SU-DHL-6 (cell line): Measurements from ENCODE around the gene TPST1.
"Not testable (repeated sequence)": the region's sequence is repeated elsewhere in the genome, so short reads cannot be mapped to it uniquely, and the experiment has no call there.

Experiments
- H2AFZ ChIP-seq: fragments of 200-600 bp; sonication (generic); 2 replicates; pipeline ENCODE4 v1.6.1; 2014; ENCODE audit warnings: low read depth, mild to moderate bottlenecking, moderate library complexity, mixed read lengths, antibody characterized with exemption, low read length; ENCODE audit not compliant: severe bottlenecking
- H3F3A ChIP-seq: fragments of 200-600 bp; shearing (Covaris generic); 2 replicates; pipeline ENCODE4 v1.6.0; 2016; ENCODE audit warnings: antibody characterized with exemption, mild to moderate bottlenecking; ENCODE audit not compliant: insufficient read depth
- H3K27ac ChIP-seq: fragments of 200-600 bp; sonication (generic); 2 replicates; pipeline ENCODE4 v1.5.1; 2016; ENCODE audit warnings: low read depth, mild to moderate bottlenecking, low read length, moderate library complexity, mixed read lengths
- H3K27me3 ChIP-seq: fragments of 200-600 bp; sonication (generic), shearing (Covaris generic); 2 replicates; pipeline ENCODE4 v1.6.0; 2014; ENCODE audit warnings: mild to moderate bottlenecking, low read length
- H3K36me3 ChIP-seq: fragments of 200-600 bp; sonication (generic); 2 replicates; pipeline ENCODE4 v1.6.1; 2014; ENCODE audit warnings: mild to moderate bottlenecking, low read length, mixed read lengths
- H3K4me2 ChIP-seq: fragments of 300-600, 200-600 bp; shearing (Covaris generic), sonication (generic); 2 replicates; pipeline ENCODE4 v1.6.0; 2014; ENCODE audit warnings: low read length, low read depth, mild to moderate bottlenecking; ENCODE audit not compliant: poor library complexity, severe bottlenecking
- H3K4me3 ChIP-seq: fragments of 200-600 bp; sonication (generic); 2 replicates; pipeline ENCODE4 v1.5.1; 2014; ENCODE audit warnings: antibody characterized with exemption, low read length, mild to moderate bottlenecking, mixed read lengths; ENCODE audit not compliant: insufficient read depth, poor library complexity, severe bottlenecking
- H3K79me2 ChIP-seq: fragments of 200-600 bp; sonication (generic); 2 replicates; pipeline ENCODE4 v1.6.1; 2014; ENCODE audit warnings: mild to moderate bottlenecking, low read length, moderate library complexity; ENCODE audit not compliant: insufficient read depth
- H3K9ac ChIP-seq: fragments of 200-600 bp; sonication (generic); 2 replicates; pipeline ENCODE4 v1.7.0; 2014; ENCODE audit warnings: mild to moderate bottlenecking, low read length
- H3K9me2 ChIP-seq: fragments of 200-600 bp; sonication (generic); replicated peaks from 2 replicates; pipeline ENCODE4 v1.6.1; 2014; ENCODE audit warnings: low read length; ENCODE audit not compliant: insufficient read depth
- H3K9me3 ChIP-seq: fragments of 200-600 bp; sonication (generic); 2 replicates; pipeline ENCODE4 v1.6.1; 2014; ENCODE audit warnings: low read length, mixed read lengths; ENCODE audit not compliant: insufficient read depth
- H4K20me1 ChIP-seq: fragments of 200-600 bp; sonication (generic); 2 replicates; pipeline ENCODE4 v1.6.1; 2014; ENCODE audit warnings: low read depth, mild to moderate bottlenecking, antibody characterized with exemption, low read length, moderate library complexity, mixed read lengths
- EZH2phosphoT487 ChIP-seq: fragments of 200-600 bp; sonication (generic), shearing (Covaris generic); conservative IDR thresholded peaks from 2 replicates; pipeline ENCODE4 v1.6.1; 2018; ENCODE audit warnings: mild to moderate bottlenecking, antibody characterized with exemption, low read length, moderate library complexity, mixed read lengths
- TF ChIP-seq, protein P1 (sequence below): fragments of 200-600 bp; sonication (generic); IDR thresholded peaks from one replicate; pipeline ENCODE4 v1.5.1; 2017; ENCODE audit warnings: antibody characterized with exemption, mild to moderate bottlenecking, low read length, moderate library complexity; ENCODE audit not compliant: insufficient read depth, poor library complexity, severe bottlenecking

TPST1 gene

DNA sequence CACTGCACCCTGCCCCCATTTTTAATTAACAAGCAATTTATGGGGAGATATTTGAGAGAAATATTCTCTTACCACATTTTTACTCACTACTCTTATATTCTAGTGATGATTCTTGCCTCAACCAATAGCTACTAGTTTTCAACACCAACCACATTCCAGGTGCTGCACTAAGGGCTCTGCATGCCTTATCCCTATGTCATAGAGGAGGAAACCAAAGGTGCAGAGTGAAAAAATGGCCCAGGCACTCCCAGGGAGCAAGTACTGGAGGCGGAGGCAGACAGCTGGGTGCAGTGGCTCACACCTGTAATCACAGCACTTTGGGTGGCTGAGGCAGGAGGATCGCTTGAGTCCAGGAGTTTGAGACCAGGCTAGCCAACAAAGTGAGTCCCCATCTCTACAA is 35.5 kb upstream of the TPST1 start:
- H3K4me2 ChIP-seq, result no peak overlapping the region
- H3K9me2 ChIP-seq, result no peaks in the 10 kb centered on the region
- H3K79me2 ChIP-seq, result no peaks in the 10 kb centered on the region
- no peak overlapping the region for H2AFZ ChIP-seq
- no peak overlapping the region for H3K4me3 ChIP-seq
- no peaks in the 10 kb centered on the region for H3K9me3 ChIP-seq
- no peaks in the 10 kb centered on the region for H3K36me3 ChIP-seq
- no peaks in the 10 kb centered on the region for H4K20me1 ChIP-seq
- no peak overlapping the region for H3K9ac ChIP-seq
- no peak overlapping the region for H3K27ac ChIP-seq
- no peaks in the 10 kb centered on the region for H3K27me3 ChIP-seq
- no peaks in the 10 kb centered on the region for H3F3A ChIP-seq
- TF ChIP-seq EZH2phosphoT487, result no peak
- TF ChIP-seq, protein P1, sequence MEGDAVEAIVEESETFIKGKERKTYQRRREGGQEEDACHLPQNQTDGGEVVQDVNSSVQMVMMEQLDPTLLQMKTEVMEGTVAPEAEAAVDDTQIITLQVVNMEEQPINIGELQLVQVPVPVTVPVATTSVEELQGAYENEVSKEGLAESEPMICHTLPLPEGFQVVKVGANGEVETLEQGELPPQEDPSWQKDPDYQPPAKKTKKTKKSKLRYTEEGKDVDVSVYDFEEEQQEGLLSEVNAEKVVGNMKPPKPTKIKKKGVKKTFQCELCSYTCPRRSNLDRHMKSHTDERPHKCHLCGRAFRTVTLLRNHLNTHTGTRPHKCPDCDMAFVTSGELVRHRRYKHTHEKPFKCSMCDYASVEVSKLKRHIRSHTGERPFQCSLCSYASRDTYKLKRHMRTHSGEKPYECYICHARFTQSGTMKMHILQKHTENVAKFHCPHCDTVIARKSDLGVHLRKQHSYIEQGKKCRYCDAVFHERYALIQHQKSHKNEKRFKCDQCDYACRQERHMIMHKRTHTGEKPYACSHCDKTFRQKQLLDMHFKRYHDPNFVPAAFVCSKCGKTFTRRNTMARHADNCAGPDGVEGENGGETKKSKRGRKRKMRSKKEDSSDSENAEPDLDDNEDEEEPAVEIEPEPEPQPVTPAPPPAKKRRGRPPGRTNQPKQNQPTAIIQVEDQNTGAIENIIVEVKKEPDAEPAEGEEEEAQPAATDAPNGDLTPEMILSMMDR, result no peak

DNA sequence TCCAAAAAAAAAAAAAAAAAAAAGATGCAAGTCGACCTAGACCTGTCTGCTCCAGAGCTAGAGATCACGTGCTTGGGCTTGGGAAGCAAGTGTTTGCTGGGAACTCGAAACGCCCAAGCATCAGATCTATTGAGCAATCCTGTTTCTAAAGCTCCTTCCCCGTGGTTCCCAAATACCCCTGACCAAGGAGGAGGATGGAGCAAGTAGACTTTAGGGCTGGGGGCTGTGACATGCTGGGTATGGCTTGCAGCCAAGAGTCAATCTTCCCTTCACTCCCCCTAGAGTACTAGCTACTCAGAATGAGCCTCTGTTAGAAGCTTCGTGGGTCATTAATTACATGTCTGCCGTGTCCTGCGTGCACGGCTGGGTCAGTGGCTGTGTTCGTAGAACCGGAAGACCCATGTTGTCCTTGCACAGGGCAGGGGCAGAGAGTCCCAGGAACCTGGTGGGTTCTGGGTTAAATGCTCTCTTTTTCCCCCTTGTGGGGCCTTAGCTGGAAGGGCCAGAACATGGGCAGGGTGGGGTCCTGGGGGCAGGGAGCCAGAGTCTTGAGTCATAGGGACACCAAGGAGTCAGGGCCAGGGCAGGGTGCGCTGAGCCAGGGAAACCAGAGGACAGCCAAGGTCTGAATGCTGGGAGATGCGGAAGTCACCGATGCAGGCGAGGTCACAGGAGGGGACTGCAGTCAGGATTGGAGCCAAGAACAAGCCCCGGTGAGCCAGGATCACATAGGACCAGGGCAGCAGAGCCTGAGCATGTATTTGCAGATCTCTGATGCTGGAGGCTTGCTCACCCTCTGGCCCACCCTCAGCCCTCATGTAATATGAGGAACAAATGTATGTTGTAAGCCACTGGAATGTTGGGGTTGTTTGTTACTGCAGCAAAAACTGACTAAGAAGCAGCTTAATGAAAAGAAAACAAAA is 34.6 kb upstream of the TPST1 start:
- Histone ChIP-seq H3K36me3 (no peaks in the 10 kb centered on the region), H3K9ac (no peak overlapping the region), H3K4me2 (no peak overlapping the region)

DNA sequence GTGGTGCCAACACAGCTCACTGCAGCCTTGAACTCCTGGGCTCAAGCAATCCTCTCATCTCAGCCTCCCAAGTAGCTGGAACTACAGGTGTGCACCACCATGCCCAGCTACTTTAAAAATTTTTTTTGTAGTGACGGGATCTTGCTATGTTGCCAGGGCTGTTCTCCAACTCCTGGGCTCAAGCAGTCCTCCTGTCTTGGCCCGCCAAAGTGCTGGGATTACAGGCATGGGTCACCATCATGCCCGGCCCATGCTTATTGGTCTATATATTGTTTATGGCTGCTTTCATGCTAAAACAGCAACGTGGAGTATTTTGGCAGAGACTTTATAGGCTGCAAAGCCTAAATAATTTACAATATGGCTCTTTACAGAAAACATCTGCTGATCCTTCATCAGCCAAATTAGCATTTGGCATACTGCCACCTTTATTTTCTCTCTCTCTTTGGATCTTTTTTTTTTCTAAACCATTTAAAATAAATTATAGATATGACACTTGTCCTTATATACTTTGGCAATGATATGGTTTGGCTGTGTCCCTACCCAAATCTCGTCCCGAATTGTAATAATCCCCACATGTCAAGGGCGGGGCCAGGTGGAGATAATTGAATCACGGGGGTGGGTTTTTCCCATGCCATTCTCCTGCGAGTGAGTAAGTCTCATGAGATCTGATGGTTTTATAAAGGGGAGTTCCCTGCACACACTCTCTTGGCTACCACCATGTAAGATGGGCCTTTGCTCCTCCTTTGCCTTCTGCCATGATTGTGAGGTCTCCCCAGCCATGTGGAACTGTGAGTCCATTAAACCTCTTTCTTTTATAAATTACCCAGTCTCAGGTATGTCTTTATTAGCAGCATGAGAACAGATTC is 32.4 kb upstream of the TPST1 start:
- not testable (repeated sequence) for H3K36me3 ChIP-seq, H3K9ac ChIP-seq

More for the DNA sequence above, 34.6 kb upstream of the TPST1 start:
- Histone ChIP-seq H3K9me3 (no peaks in the 10 kb centered on the region), H3K27me3 (no peaks in the 10 kb centered on the region), H2AFZ (no peak overlapping the region), H4K20me1 (no peaks in the 10 kb centered on the region), H3K27ac (no peak overlapping the region), H3K4me3 (no peak overlapping the region), H3K79me2 (no peaks in the 10 kb centered on the region), H3F3A (no peaks in the 10 kb centered on the region), H3K9me2 (no peaks in the 10 kb centered on the region)
- TF ChIP-seq EZH2phosphoT487, result no peak
- TF ChIP-seq, protein P1, result no peak

More for the DNA sequence above, 32.4 kb upstream of the TPST1 start:
- not testable (repeated sequence) for H3K27me3 ChIP-seq, H3F3A ChIP-seq, H3K79me2 ChIP-seq, H3K4me3 ChIP-seq, H3K27ac ChIP-seq, H2AFZ ChIP-seq, H3K9me2 ChIP-seq, H3K9me3 ChIP-seq, H3K4me2 ChIP-seq, H4K20me1 ChIP-seq
